Tibial nerve (tissue), 4 donors: ENCODE measurements around the gene RGS1.

Experiments used
- CTCF ChIP-seq, 5 experiments: fragments of 200-600 bp in 3 of 5; fragments of 450-650 bp in 2 of 5; sonication (generic) in 3 of 5; IDR thresholded peaks; one replicate each; pipeline ENCODE4 v1.5.1; 2016 to 2019; ENCODE audit warnings: antibody characterized with exemption in 5 of 5, mild to moderate bottlenecking in 3 of 5, moderate library complexity in 2 of 5
- EP300 ChIP-seq, 2 donors: sonication (generic); formaldehyde crosslinking; IDR thresholded peaks; one replicate each; pipeline ENCODE4 v1.6.1; 2017; ENCODE audit warnings: antibody characterized with exemption in 2 of 2, mild to moderate bottlenecking in 1 of 2

DNA sequence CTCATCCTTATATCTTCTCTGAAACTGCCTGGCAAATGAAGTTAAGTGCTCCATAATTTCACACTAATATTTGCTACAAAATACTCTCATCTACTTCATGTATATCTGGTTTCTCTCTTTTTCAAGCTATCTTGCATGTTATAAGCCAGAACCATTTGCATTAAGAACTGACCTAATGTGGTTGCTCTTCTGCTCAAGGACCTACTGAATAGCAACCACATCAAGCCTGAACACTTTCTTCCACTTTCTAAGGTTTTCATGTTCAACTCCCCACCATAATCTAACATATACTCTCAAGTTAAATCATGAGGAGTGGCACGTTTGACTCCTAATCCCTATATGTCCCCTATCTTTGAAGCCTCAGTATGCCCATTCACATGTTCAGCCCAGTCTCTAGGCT is 27.2 kb downstream of the RGS1 start:
- TF ChIP-seq CTCF (IDR thresholded peaks at IDR 0.05) (no peak), EP300 (IDR thresholded peaks at IDR 0.05) (no peak)
